Kidney capillary endothelial cell (primary cell): Measurements from ENCODE around the gene CUX1.
"Not testable (repeated sequence)": the region's sequence is repeated elsewhere in the genome, so short reads cannot be mapped to it uniquely, and the experiment has no call there.

Experiments used
- DNase-seq: peaks from one replicate; pipeline ENCODE4 v3.0.0-alpha.2; 2018; ENCODE audit warnings: low spot score

The CUX1 gene

GRCh38 chr7:102045681-102046372 lies 228.4 kb downstream of the CUX1 start:
- no peak for DNase-seq

DNA sequence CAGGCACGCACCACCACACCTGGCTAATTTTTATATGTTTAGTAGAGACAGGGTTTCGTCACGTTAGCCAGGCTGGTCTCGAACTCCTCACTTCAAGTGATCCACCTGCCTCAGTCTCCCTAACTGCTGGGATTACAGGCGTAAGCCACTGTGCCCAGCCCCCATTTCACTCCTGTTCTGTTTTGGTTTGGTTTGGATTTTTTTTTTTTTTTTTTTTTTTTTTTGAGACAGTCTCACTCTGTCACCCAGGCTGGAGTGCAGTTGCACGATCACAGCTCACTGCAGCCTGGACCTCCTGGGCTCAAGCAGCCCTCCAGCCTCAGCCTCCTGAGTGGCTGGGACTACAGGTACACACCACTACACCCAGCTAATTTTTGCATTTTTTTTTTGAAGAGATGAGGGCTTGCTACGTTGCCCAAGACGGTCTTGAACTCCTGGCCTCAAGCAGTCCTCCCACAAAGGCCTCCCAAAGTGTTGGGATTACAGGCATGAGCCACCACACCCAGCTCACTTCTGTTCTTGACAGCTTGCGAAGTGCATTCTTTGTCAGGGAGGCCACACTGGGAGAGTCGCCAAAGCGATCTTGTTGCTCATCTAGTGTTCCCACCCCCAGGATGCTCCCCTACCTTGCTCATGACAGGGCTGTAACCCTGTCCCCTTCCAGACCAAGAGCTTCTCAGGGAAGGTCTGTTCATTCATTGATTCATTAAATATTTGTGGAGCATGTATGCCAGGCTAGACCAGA lies 229.1 kb downstream of the CUX1 start:
- DNase-seq: no peak

DNA sequence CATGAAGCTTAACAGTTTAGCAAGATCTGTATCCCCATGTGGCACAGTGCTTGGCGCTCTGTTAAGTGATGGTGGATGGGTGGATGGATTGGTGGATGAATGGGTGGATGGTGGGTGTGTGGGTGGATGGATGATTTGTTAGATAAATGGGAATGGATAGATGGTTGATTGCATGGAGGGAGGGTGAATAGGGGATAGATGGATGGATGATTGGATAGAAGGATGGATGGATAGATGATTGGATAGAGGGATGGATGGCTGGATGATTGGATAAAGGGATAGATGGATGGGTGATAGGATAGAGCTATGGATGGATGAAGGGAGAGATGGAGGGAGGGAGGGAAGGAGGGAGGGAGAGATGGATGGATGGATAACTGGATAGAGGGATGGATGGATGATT lies 229.7 kb downstream of the CUX1 start:
- no peak for DNase-seq

DNA sequence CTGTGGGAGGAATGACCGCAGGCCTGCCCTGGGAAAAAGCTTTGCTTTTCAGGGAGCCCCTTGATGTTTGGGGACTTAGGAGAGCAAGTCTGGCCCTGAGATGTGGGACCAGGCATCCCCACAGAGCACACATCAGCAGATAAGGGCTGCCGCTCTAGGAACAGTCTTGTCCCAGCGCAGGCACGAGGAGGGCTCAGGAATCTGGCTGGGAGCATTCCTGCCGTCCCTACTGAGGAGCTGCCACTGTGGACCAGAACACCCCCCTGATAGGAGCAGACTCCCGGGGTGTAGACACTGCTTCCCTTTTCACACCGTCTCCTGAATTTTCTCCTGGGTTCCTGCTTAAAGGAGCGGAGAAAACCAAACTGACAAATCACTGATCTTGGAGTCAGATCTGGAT lies 232.3 kb downstream of the CUX1 start:
- no peak for DNase-seq

DNA sequence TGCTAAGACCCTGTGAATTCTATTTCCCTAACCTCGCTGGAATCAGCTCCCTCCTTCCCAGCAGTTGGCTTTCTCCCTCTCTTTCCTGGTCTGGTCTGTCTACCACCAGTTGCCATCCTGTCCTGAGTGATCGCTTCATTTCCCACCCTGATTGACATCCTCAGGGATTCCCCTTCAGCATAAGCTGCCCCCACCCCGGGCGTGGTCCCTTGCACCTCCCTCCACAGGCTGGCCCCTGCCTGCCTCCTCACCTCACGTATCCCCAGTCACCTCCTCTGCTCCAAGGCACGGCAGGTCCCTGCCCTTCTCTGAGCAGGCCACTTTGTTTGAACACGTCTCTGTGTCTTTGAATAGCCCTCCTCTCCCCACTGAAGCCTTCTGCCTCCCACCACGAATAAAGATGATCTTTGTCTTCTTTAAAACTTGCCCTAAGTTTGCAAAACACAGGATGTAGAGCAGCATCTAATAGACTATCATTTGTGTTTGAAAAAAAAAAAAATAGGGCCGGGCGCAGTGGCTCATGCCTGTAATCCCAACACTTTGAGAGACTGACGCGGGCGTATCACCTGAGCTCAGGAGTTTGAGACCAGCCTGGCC lies 233.5 kb downstream of the CUX1 start:
- no peak for DNase-seq

DNA sequence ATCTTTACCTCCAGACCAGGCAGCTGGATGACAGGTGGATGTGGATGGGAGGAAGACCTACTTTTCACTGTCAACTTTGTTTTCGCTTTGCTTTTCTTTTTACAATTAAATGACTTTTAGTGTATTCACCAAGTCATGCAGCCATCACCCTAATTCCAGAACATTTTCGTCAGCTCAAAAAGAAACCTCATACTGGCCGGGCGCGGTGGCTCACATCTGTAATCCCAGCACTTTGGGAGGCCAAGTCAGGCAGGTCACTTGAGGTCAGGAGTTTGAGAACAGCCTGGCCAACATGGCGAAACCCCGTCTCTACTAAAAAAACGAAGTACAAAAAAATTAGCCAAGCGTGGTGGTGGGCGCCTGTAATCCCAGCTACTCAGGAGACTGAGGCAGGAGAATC lies 234.3 kb downstream of the CUX1 start:
- DNase-seq: not testable (repeated sequence)

GRCh38 chr7:102054158-102054557 lies 236.7 kb downstream of the CUX1 start:
- DNase-seq: no peak

- DNase-seq: no peak
These were observed 238.0 kb downstream of the CUX1 start for GRCh38 chr7:102055181-102055976.

- DNase-seq: no peak
These were observed 242.1 kb downstream of the CUX1 start for GRCh38 chr7:102059524-102059923.

DNA sequence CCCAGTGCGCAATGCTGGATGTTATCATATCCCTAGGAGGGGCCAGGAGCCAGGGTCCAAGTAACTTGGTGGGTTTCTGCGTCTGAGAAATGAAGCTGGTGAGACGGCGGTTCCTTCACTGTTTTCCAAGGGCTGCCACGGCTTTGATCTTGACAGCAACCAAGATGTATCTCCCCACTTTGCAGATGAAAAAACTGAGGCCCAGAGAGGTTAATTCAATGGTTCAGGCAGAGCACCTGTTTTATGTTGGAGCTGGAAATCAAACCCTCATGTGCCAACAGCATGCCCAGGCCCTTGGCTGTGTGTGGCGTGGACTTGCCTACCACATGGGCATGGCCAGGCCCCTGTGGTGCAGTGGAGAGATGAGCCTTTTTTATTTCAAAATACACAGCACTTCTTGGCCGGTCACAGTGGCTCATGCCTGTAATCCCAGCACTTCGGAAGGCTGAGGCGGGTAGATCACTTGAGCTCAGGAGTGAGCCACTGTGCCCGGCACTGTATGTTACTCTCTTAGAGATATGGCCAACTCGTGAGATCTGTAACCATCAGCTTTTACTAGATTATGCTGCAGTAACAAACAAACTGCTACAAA lies 244.0 kb downstream of the CUX1 start:
- no peak for DNase-seq

- no peak for DNase-seq
These were observed 244.6 kb downstream of the CUX1 start for GRCh38 chr7:102061981-102062390.

- peak; percentile 24 for DNase-seq
These were observed 246.3 kb downstream of the CUX1 start for GRCh38 chr7:102063690-102064180.

GRCh38 chr7:102064361-102065025 lies 247.1 kb downstream of the CUX1 start:
- DNase-seq: peak; percentile 31

DNA sequence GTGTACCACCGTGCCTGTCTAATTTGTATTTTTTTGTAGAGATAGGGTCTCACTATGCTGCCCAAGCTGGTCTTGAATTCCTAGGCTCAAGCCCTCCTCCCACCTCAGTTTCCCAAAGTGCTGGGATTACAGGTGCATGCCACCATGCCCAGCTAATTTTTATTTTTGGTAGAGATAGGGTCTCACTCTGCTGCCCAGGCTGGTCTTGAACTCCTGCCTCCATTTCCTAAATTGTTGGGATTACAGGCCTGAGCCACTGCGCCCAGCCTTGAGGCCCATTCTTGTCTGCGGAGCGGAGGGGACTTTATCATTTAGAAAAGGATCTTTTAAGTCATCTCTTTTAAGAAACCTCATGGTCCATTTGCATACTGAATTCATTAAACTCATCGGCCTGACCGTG lies 247.8 kb downstream of the CUX1 start:
- DNase-seq: no peak

DNA sequence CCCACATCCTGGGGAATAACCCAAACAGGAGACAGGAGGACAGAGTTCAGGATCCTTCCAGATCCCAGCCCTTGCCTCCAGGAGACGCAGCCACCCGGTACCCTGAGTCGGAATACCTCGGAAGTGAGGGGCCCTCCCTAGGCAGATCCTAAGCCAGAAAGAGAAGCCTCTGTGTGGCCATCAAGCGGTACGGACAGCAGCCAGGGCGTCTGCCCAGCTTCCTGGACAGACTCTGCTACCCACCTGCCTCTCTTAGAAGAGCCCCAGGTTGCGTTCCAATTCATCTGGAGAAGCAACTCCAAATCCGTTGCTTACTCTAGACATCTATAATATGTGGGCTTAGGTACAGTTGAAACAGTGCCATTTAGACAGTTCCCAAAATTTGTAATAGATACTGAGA lies 249.1 kb downstream of the CUX1 start:
- DNase-seq: no peak

- no peak for DNase-seq
These were observed 251.4 kb downstream of the CUX1 start for GRCh38 chr7:102068846-102069245.

DNA sequence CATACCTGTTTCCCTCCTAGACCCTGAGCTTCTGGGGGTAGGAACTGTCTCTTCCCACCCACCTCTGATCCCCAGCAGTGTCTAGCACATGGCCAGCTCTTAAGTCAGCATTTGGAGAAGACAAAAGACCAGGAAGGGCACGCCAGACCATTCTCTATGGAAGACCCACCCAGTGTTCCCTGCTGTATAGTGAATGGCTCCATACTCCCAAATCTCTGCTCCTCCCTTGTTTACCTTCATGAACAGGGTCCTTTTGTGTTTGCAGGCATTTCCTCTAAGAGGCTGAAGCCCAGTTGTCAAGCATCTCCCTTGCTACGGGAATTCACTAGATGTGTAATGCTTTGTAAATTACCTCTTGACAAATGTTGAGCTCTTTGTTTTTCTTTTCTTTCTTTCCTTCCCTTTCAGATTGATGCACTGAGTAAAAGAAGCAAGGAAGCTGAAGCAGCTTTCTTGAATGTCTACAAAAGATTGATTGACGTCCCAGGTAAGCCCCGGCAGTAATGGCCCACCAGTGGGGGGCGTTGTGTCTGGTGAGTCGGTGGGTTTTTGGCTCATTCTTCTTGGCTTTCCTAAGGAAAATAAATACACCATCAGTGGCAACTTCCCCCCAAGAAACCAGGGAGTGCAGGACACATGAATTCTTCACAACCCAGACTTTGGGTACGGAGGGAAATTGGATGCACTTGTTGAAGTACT lies 252.7 kb downstream of the CUX1 start:
- DNase-seq: no peak

DNA sequence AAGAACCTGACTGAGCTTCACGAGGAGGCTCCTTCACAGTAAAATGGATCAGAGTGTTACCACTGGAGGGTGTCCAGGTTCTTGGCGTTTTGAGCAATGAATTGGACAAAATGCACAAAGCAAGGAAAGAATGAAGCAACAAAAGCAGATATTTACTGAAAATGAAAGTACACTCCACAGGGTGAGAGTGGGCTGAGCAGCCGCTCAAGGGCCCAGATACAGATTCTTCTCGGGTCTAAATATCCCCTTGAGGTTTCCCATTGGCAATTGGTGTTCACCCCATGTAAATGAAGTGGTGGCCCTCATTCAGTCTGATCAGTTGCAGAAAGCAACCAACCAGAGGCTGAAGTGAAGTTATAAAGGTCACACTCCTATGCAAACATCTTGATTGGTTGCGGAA lies 254.6 kb downstream of the CUX1 start:
- DNase-seq: no peak

DNA sequence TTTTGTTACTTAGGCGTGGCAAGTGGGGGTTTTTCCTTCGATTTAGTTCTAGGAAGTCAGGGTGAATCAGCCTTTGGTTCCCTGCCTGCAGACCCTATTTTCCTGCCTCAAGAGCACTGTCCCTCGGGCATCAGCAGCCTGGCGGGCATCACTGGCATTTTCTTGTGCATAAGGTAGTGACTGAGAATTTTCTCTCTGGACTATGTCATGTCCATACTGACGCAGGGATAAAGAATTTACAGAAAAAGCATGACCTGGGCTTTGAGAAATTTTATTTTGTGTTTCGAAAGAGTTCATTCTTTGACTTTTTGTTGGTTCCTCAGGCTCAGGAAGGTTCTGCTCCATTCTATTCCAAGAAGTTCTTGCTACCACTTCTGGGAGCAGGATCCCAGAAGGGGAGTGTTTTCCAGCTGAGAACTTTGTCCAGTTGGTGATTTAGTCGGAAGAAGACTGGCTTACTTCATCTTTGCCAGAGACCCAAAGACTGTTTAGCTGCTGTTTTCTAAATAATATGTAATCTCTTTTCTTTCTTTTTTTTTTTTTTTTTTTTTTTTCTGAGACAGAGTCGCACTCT lies 255.3 kb downstream of the CUX1 start:
- no peak for DNase-seq
